Measurements from ENCODE around the gene PRR5L. TPM values are rescaled to one million over a fixed set of nuclear protein-coding genes. Genes with fewer than 3 reads are reported as not detected.

PRR5L gene
- total RNA-seq, 1 donor from 2014 or later = 6.7 TPM

DNA sequence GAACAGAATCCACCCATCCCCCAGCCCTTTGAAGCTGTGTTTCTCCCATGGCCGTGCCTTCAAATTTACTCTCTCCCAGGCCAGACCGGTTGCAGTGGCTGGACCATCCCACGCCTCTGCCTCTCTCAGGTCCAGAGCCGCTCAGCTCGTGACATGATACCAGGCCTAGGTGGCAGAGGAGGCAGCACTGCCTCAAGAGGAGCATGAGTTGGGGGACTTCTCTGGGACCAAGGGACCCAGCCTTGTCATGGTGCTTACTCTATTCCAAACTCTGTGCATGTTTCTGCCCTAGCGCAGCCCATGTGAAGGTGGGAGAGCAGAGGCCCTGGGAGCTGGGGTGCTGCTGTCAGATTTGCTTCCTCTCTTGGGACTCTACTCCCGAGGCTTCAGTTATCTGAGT lies 163.0 kb downstream of the PRR5L start:
- TF ChIP-seq, protein P1, sequence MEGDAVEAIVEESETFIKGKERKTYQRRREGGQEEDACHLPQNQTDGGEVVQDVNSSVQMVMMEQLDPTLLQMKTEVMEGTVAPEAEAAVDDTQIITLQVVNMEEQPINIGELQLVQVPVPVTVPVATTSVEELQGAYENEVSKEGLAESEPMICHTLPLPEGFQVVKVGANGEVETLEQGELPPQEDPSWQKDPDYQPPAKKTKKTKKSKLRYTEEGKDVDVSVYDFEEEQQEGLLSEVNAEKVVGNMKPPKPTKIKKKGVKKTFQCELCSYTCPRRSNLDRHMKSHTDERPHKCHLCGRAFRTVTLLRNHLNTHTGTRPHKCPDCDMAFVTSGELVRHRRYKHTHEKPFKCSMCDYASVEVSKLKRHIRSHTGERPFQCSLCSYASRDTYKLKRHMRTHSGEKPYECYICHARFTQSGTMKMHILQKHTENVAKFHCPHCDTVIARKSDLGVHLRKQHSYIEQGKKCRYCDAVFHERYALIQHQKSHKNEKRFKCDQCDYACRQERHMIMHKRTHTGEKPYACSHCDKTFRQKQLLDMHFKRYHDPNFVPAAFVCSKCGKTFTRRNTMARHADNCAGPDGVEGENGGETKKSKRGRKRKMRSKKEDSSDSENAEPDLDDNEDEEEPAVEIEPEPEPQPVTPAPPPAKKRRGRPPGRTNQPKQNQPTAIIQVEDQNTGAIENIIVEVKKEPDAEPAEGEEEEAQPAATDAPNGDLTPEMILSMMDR (IDR thresholded peaks at IDR 0.05; ENCODE audit: unreplicated experiment) = no peak
- no peaks in the 10 kb centered on the region for H3K9me3 Mint-ChIP-seq
- H3K4me3 Mint-ChIP-seq = no peak overlapping the region
- peaks cover 20% of the 10 kb centered on the region for H3K4me1 Mint-ChIP-seq
- H3K27me3 Mint-ChIP-seq (ENCODE audit: low read depth) = no peaks in the 10 kb centered on the region
- no peak for DNase-seq (ENCODE audit: low spot score in 2 of 2, unreplicated experiment in 2 of 2)
- peaks cover 3% of the 10 kb centered on the region for H3K36me3 Mint-ChIP-seq
- no peak overlapping the region for H3K27ac Mint-ChIP-seq

DNA sequence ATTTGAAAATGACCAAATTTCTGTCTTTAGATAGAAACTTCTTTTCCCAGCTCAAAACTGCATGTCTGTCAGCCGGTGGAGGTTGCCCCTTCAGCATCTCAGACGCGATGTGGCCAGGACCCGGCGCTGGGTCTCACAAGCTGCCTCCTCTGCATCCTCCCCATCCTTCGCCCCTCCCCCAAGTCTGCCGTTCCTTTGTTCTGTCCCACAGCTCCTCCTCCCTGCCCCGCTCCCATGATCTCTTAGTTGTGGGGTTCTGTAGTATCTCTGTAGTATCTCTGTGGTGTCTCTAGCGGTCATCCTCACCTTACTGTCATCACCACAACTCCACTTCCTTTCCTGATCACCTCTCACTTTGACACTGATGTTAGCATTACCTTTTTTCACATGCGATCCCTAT lies 164.1 kb downstream of the PRR5L start:
- no peak for DNase-seq (ENCODE audit: low spot score in 2 of 2, unreplicated experiment in 2 of 2)
- H3K9me3 Mint-ChIP-seq = no peaks in the 10 kb centered on the region
- no peak overlapping the region for H3K4me3 Mint-ChIP-seq
- H3K27me3 Mint-ChIP-seq (ENCODE audit: low read depth) = no peaks in the 10 kb centered on the region
- peaks cover 16% of the 10 kb centered on the region for H3K4me1 Mint-ChIP-seq
- peaks cover 3% of the 10 kb centered on the region for H3K36me3 Mint-ChIP-seq
- no peak overlapping the region for H3K27ac Mint-ChIP-seq
- TF ChIP-seq, protein P1 (IDR thresholded peaks at IDR 0.05; ENCODE audit: unreplicated experiment) = no peak

DNA sequence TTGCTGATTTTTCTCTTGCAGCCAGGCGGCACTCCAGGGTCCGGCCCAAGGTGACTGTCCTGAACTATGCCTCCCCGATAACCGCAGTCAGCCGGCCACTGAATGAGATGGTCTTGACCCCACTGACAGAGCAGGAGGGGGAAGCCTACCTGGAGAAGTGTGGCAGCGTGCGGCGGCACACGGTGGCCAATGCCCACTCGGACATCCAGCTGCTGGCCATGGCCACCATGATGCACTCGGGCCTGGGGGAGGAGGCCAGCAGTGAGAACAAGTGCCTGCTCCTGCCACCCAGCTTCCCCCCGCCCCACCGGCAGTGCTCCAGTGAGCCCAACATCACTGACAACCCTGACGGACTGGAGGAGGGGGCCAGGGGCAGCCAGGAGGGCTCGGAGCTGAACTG lies 166.2 kb downstream of the PRR5L start:
- Mint-ChIP-seq H3K27ac (no peak overlapping the region), H3K36me3 (peaks cover 3% of the 10 kb centered on the region), H3K9me3 (no peaks in the 10 kb centered on the region), H3K27me3 (ENCODE audit: low read depth) (no peaks in the 10 kb centered on the region), H3K4me3 (no peak overlapping the region), H3K4me1 (peaks cover 4% of the 10 kb centered on the region)
- TF ChIP-seq, protein P1 (IDR thresholded peaks at IDR 0.05; ENCODE audit: unreplicated experiment) = no peak
- no peak for DNase-seq (ENCODE audit: low spot score in 2 of 2, unreplicated experiment in 2 of 2)

DNA sequence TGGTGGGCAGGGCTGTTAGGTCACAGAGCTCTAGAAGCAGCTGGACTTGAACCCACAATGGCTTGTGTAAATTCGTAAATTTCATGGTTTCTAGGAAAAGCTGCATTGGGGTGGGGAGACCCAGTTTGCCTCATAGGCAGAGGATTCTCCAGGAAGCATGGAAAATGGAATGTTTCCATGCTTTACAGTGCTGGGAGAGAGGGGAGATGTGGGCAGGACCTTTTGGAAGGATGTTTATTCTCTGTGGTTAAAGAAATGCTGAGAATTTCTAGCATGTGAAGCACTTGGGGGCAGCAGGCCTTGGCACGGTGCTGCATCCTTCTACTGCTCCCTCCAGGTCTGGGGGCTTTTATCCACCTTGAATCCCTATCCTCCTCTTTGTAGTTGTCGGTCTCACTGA lies 167.7 kb downstream of the PRR5L start:
- DNase-seq (ENCODE audit: low spot score in 2 of 2, unreplicated experiment in 2 of 2) = no peak
- H3K27me3 Mint-ChIP-seq (ENCODE audit: low read depth) = no peaks in the 10 kb centered on the region
- H3K9me3 Mint-ChIP-seq = no peaks in the 10 kb centered on the region
- H3K36me3 Mint-ChIP-seq = peaks cover 3% of the 10 kb centered on the region
- H3K4me3 Mint-ChIP-seq = no peak overlapping the region
- peaks cover 4% of the 10 kb centered on the region for H3K4me1 Mint-ChIP-seq
- TF ChIP-seq, protein P1 (IDR thresholded peaks at IDR 0.05; ENCODE audit: unreplicated experiment) = no peak
- H3K27ac Mint-ChIP-seq = no peak overlapping the region

- Mint-ChIP-seq H3K36me3 (peaks cover 3% of the 10 kb centered on the region), H3K27me3 (ENCODE audit: low read depth) (no peaks in the 10 kb centered on the region), H3K4me3 (no peak overlapping the region), H3K9me3 (no peaks in the 10 kb centered on the region), H3K27ac (no peak overlapping the region), H3K4me1 (peaks cover 4% of the 10 kb centered on the region)
- DNase-seq (ENCODE audit: low spot score in 2 of 2, unreplicated experiment in 2 of 2) = no peak
- TF ChIP-seq, protein P1 (IDR thresholded peaks at IDR 0.05; ENCODE audit: unreplicated experiment) = no peak
Observed at GRCh38 chr11:36464720-36465119, 168.6 kb downstream of the PRR5L start.

All from mesothelial cell of epicardium (in vitro differentiated cells).